Measurements from ENCODE around the gene CARM1.
A peak's percentile ranks its signal among the peaks of the same experiment; 100 is the strongest.
"Not testable (repeated sequence)": the region's sequence is repeated elsewhere in the genome, so short reads cannot be mapped to it uniquely, and the experiment has no call there.

CARM1 gene

DNA sequence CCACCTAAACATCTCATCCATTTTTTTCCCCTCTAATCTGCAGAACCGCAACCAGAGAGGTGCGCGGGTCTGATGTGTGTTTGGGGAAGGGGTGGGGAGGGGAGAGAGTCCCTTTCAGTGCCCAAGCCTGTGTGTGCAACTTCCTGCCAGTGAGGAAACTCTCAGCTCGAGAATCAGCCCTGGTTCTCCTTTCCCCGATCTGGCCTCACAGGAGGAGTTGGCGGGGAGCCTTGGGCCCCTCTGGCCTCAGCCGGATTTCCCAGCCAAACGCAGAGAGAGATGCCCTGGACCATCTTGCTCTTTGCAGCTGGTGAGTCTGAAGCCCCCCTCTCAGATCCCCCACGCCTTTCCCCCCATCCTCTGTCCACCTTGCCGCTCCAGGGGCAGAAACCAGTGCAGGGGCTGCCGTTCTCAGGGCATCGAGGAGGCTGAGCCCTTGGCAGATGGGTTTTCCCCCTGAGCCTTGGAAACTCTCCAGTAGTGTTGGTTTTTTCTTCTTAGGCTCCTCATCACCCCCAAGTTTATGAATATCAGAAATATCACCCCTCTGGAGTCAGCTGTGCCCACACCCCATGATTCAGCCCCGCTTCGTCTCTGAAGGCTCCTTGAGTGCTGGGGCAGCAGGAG lies 23.0 kb upstream of the CARM1 start, which contains the start of gene C19orf38:
Gene C19orf38, plus strand, starts transcription at position 186 of the 627 bp plus-strand sequence. Its CDS starts 94 bp downstream, at position 280.
- Histone ChIP-seq H3K27ac (ENCODE audit: insufficient read depth, low read length, poor library complexity, severe bottlenecking) (no peak within 1 kb of the TSS), H3K4me3 (ENCODE audit: insufficient read depth, low read depth, low read length, poor library complexity, severe bottlenecking) (no peak within 1 kb of the TSS), H3K27me3 (replicated peaks; ENCODE audit: control insufficient read depth, insufficient read depth, low read length, poor library complexity, severe bottlenecking) (no peaks in the 10 kb centered on the region), H3K4me1 (ENCODE audit: control insufficient read depth, insufficient read depth, low read length, poor library complexity, severe bottlenecking) (no peaks in the 10 kb centered on the region), H3K36me3 (ENCODE audit: control insufficient read depth, insufficient read depth, low read length) (no peaks in the 10 kb centered on the region), H3K9me3 (ENCODE audit: control insufficient read depth, low read length) (no peaks in the 10 kb centered on the region)
- DNase-seq = no peak

- H3K4me1 ChIP-seq (ENCODE audit: control insufficient read depth, insufficient read depth, low read length, poor library complexity, severe bottlenecking) = no peaks in the 10 kb centered on the region
- no peaks in the 10 kb centered on the region for H3K9me3 ChIP-seq (ENCODE audit: control insufficient read depth, low read length)
- no peak overlapping the region for H3K27ac ChIP-seq (ENCODE audit: insufficient read depth, low read length, poor library complexity, severe bottlenecking)
- DNase-seq = no peak
- H3K27me3 ChIP-seq (replicated peaks; ENCODE audit: control insufficient read depth, insufficient read depth, low read length, poor library complexity, severe bottlenecking) = no peaks in the 10 kb centered on the region
- no peaks in the 10 kb centered on the region for H3K36me3 ChIP-seq (ENCODE audit: control insufficient read depth, insufficient read depth, low read length)
- H3K4me3 ChIP-seq (ENCODE audit: insufficient read depth, low read depth, low read length, poor library complexity, severe bottlenecking) = no peak overlapping the region
Measured at GRCh38 chr19:10850631-10851030, 20.7 kb upstream of the CARM1 start.

GRCh38 chr19:10852098-10852800 lies 19.1 kb upstream of the CARM1 start:
- no peaks in the 10 kb centered on the region for H3K4me1 ChIP-seq (ENCODE audit: control insufficient read depth, insufficient read depth, low read length, poor library complexity, severe bottlenecking)
- H3K9me3 ChIP-seq (ENCODE audit: control insufficient read depth, low read length) = no peaks in the 10 kb centered on the region
- no peak overlapping the region for H3K4me3 ChIP-seq (ENCODE audit: insufficient read depth, low read depth, low read length, poor library complexity, severe bottlenecking)
- H3K36me3 ChIP-seq (ENCODE audit: control insufficient read depth, insufficient read depth, low read length) = no peaks in the 10 kb centered on the region
- H3K27ac ChIP-seq (ENCODE audit: insufficient read depth, low read length, poor library complexity, severe bottlenecking) = no peak overlapping the region
- no peak for DNase-seq
- H3K27me3 ChIP-seq (replicated peaks; ENCODE audit: control insufficient read depth, insufficient read depth, low read length, poor library complexity, severe bottlenecking) = no peaks in the 10 kb centered on the region

DNA sequence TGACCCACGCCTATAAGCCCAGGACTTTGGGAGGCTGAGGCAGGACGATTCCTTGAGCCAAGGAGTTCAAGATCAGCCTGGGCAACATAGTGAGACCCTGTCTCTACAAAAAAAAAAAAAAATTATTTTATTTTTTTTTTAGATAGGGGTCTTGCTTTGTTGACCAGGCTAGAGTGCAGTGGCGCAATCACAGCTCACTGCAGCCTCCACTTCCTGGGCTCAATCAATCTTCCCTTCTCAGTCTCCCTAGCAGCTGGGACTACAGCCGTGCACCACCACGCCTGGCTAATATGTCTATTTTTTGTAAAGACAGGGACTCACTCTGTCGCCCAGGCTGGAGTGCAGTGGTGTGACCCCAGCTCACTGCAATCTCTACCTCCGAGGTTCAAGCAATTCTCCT lies 18.4 kb upstream of the CARM1 start:
- H3K9me3 ChIP-seq (ENCODE audit: control insufficient read depth, low read length) = no peaks in the 10 kb centered on the region
- no peaks in the 10 kb centered on the region for H3K36me3 ChIP-seq (ENCODE audit: control insufficient read depth, insufficient read depth, low read length)
- no peak overlapping the region for H3K27ac ChIP-seq (ENCODE audit: insufficient read depth, low read length, poor library complexity, severe bottlenecking)
- no peaks in the 10 kb centered on the region for H3K4me1 ChIP-seq (ENCODE audit: control insufficient read depth, insufficient read depth, low read length, poor library complexity, severe bottlenecking)
- DNase-seq = no peak
- no peaks in the 10 kb centered on the region for H3K27me3 ChIP-seq (replicated peaks; ENCODE audit: control insufficient read depth, insufficient read depth, low read length, poor library complexity, severe bottlenecking)
- no peak overlapping the region for H3K4me3 ChIP-seq (ENCODE audit: insufficient read depth, low read depth, low read length, poor library complexity, severe bottlenecking)

DNA sequence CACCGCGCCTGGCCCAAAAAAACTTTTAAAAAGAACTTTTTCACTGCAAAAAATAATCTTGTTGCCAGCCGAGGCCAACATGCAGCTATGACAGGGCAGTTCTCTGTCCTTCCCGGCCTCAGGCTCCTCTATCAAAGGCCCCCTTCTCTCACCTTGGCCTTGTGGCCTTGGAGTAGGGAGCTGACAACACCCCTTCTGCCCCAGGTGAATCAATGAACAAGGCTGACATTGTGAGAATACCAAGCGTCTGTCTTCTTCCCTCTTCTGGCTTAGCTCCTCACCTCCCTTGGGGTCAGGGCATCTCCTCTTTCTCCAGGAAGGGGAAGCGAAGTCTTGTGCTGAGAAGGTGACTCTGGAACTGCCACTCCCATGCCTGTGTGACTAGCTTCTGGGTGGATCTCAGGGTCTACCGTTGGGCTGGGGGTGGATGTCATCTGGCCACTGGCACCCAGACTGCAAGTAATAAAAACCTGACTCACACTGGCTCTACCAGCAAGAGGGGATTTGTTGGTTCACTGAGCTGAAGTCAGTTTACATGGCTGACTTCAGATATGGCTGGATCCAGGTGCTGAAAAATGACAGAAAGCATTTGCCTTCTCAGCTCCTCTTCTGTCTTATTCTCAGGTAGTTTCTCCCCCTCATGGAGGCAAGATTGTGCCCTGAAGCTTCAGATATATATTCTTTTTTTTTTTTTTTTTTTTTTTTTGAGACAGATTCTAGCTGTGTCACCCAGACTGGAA lies 16.8 kb upstream of the CARM1 start:
- DNase-seq = no peak
- Histone ChIP-seq H3K4me3 (ENCODE audit: insufficient read depth, low read depth, low read length, poor library complexity, severe bottlenecking) (no peak overlapping the region), H3K9me3 (ENCODE audit: control insufficient read depth, low read length) (no peaks in the 10 kb centered on the region), H3K27me3 (replicated peaks; ENCODE audit: control insufficient read depth, insufficient read depth, low read length, poor library complexity, severe bottlenecking) (no peaks in the 10 kb centered on the region), H3K27ac (ENCODE audit: insufficient read depth, low read length, poor library complexity, severe bottlenecking) (no peak overlapping the region), H3K4me1 (ENCODE audit: control insufficient read depth, insufficient read depth, low read length, poor library complexity, severe bottlenecking) (no peaks in the 10 kb centered on the region), H3K36me3 (ENCODE audit: control insufficient read depth, insufficient read depth, low read length) (no peaks in the 10 kb centered on the region)

GRCh38 chr19:10855879-10856522 lies 15.4 kb upstream of the CARM1 start:
- Histone ChIP-seq H3K27ac (ENCODE audit: insufficient read depth, low read length, poor library complexity, severe bottlenecking) (no peak overlapping the region), H3K27me3 (replicated peaks; ENCODE audit: control insufficient read depth, insufficient read depth, low read length, poor library complexity, severe bottlenecking) (no peaks in the 10 kb centered on the region), H3K9me3 (ENCODE audit: control insufficient read depth, low read length) (no peaks in the 10 kb centered on the region), H3K4me1 (ENCODE audit: control insufficient read depth, insufficient read depth, low read length, poor library complexity, severe bottlenecking) (no peaks in the 10 kb centered on the region), H3K36me3 (ENCODE audit: control insufficient read depth, insufficient read depth, low read length) (no peaks in the 10 kb centered on the region), H3K4me3 (ENCODE audit: insufficient read depth, low read depth, low read length, poor library complexity, severe bottlenecking) (no peak overlapping the region)
- no peak for DNase-seq

- not testable (repeated sequence) for H3K9me3 ChIP-seq (ENCODE audit: control insufficient read depth, low read length); H3K36me3 ChIP-seq (ENCODE audit: control insufficient read depth, insufficient read depth, low read length); H3K27me3 ChIP-seq (replicated peaks; ENCODE audit: control insufficient read depth, insufficient read depth, low read length, poor library complexity, severe bottlenecking); H3K4me3 ChIP-seq (ENCODE audit: insufficient read depth, low read depth, low read length, poor library complexity, severe bottlenecking); DNase-seq; H3K27ac ChIP-seq (ENCODE audit: insufficient read depth, low read length, poor library complexity, severe bottlenecking); H3K4me1 ChIP-seq (ENCODE audit: control insufficient read depth, insufficient read depth, low read length, poor library complexity, severe bottlenecking)
Measured at GRCh38 chr19:10856899-10857298, 14.5 kb upstream of the CARM1 start.

- Histone ChIP-seq H3K4me1 (ENCODE audit: control insufficient read depth, insufficient read depth, low read length, poor library complexity, severe bottlenecking) (no peaks in the 10 kb centered on the region), H3K4me3 (ENCODE audit: insufficient read depth, low read depth, low read length, poor library complexity, severe bottlenecking) (no peak overlapping the region), H3K27ac (ENCODE audit: insufficient read depth, low read length, poor library complexity, severe bottlenecking) (no peak overlapping the region), H3K9me3 (ENCODE audit: control insufficient read depth, low read length) (no peaks in the 10 kb centered on the region), H3K36me3 (ENCODE audit: control insufficient read depth, insufficient read depth, low read length) (no peaks in the 10 kb centered on the region), H3K27me3 (replicated peaks; ENCODE audit: control insufficient read depth, insufficient read depth, low read length, poor library complexity, severe bottlenecking) (no peaks in the 10 kb centered on the region)
- no peak for DNase-seq
Measured at GRCh38 chr19:10858204-10858828, 13.0 kb upstream of the CARM1 start.

DNA sequence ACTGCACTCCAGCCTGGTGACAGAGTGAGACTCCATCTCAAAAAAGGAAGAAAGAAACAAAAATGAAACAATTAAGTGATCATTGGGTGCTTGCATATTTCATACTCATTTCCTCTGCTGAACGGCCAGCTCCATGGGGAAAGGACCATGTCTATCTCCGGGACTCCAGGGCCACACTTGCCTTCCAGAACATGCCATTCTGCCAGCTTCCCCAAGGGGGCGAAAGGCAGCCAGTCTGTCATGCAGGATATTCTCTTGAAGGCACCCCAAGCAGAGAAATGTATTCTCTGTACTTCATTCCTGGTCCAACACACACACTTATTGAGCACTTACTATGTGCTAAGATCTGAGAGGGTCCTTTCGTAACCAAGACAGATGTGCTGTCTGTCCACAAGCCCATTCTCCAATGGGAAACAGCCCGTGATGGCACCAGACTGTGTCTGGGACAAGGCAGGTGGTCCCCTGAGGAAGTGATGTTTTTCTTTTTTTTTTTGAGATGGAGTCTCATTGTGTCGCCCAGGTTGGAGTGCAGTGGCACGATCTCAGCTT lies 10.2 kb upstream of the CARM1 start:
- Histone ChIP-seq H3K27ac (ENCODE audit: insufficient read depth, low read length, poor library complexity, severe bottlenecking) (no peak overlapping the region), H3K27me3 (replicated peaks; ENCODE audit: control insufficient read depth, insufficient read depth, low read length, poor library complexity, severe bottlenecking) (no peaks in the 10 kb centered on the region), H3K9me3 (ENCODE audit: control insufficient read depth, low read length) (no peaks in the 10 kb centered on the region), H3K36me3 (ENCODE audit: control insufficient read depth, insufficient read depth, low read length) (no peaks in the 10 kb centered on the region), H3K4me3 (ENCODE audit: insufficient read depth, low read depth, low read length, poor library complexity, severe bottlenecking) (no peak overlapping the region), H3K4me1 (ENCODE audit: control insufficient read depth, insufficient read depth, low read length, poor library complexity, severe bottlenecking) (peaks cover 8% of the 10 kb centered on the region)
- peak in 1 of 3 donors; percentile 9 for DNase-seq

Data from effector memory CD4-positive, alpha-beta T cell (primary cell).